ENCODE results near the gene CAPSL. TPM values are rescaled to one million over a fixed set of nuclear protein-coding genes. Genes with fewer than 3 reads are reported as not detected.

The CAPSL gene
- total and polyA plus RNA-seq, 11 donors = not detected

GRCh38 chr5:35887321-35888100 lies 50.9 kb downstream of the CAPSL start:
- intact Hi-C loops (cut with DNase I) = no loop called here
- Histone ChIP-seq H3K27ac (no peak overlapping the region), H3K4me3 (no peak overlapping the region), H3K36me3 (no peaks in the 10 kb centered on the region), H3K27me3 (no peaks in the 10 kb centered on the region), H3K9me3 (no peaks in the 10 kb centered on the region), H3K4me1 (peaks cover 0 to 15% (median 0%) of the 10 kb centered on the region in 12 donors)
- DNase-seq = no peak
- ATAC-seq = no peak
- WGBS, 4 donors = 55 to 68% (median 60%) methylated on average over 5 of the region's 5 CpGs
- TF ChIP-seq POLR2A (IDR thresholded peaks at IDR 0.05) (no peak), CTCF (IDR thresholded peaks at IDR 0.05) (no peak)

GRCh38 chr5:35886381-35886780 lies 52.0 kb downstream of the CAPSL start:
- Histone ChIP-seq H3K27me3 (no peaks in the 10 kb centered on the region), H3K4me3 (no peak overlapping the region), H3K27ac (no peak overlapping the region), H3K36me3 (no peaks in the 10 kb centered on the region), H3K9me3 (no peaks in the 10 kb centered on the region), H3K4me1 (peaks cover 0 to 15% (median 0%) of the 10 kb centered on the region in 12 donors)
- ATAC-seq (no peak), DNase-seq (no peak)
- TF ChIP-seq POLR2A (IDR thresholded peaks at IDR 0.05) (no peak), CTCF (IDR thresholded peaks at IDR 0.05) (no peak)
- intact Hi-C loops (cut with DNase I) = no loop called here
- 73 to 79% (median 75%) methylated on average over 3 of the region's 3 CpGs for WGBS, 4 donors

GRCh38 chr5:35884773-35885172 lies 53.6 kb downstream of the CAPSL start:
- DNase-seq = no peak
- ATAC-seq = no peak
- H3K9me3 ChIP-seq = no peaks in the 10 kb centered on the region
- H3K27me3 ChIP-seq = no peaks in the 10 kb centered on the region
- H3K27ac ChIP-seq = no peak overlapping the region
- TF ChIP-seq POLR2A (IDR thresholded peaks at IDR 0.05) = no peak
- TF ChIP-seq CTCF (IDR thresholded peaks at IDR 0.05) = no peak
- no peaks in the 10 kb centered on the region for H3K36me3 ChIP-seq
- peaks cover 0 to 22% (median 0%) of the 10 kb centered on the region in 12 donors for H3K4me1 ChIP-seq
- intact Hi-C loops (cut with DNase I) = no loop called here
- H3K4me3 ChIP-seq = no peak overlapping the region

GRCh38 chr5:35884191-35884769 lies 54.1 kb downstream of the CAPSL start:
- no peaks in the 10 kb centered on the region for H3K36me3 ChIP-seq
- ATAC-seq (peak in 1 of 4 donors; percentile 44), DNase-seq (no peak)
- no peak overlapping the region for H3K4me3 ChIP-seq
- H3K9me3 ChIP-seq = no peaks in the 10 kb centered on the region
- WGBS, 4 donors = 80 to 87% (median 83%) methylated on average over 1 of the region's 1 CpG
- no peak for TF ChIP-seq CTCF (IDR thresholded peaks at IDR 0.05)
- no peak for TF ChIP-seq POLR2A (IDR thresholded peaks at IDR 0.05)
- peak overlapping the region in 1 of 12 donors; percentile 42 for H3K27ac ChIP-seq
- intact Hi-C loops (cut with DNase I) = no loop called here
- H3K27me3 ChIP-seq = no peaks in the 10 kb centered on the region
- peaks cover 0 to 25% (median 0%) of the 10 kb centered on the region in 12 donors for H3K4me1 ChIP-seq
